ENCODE results near the gene TMEM151B.

TMEM151B gene

GRCh38 chr6:44264154-44265006, 5.9 kb upstream of the TMEM151B start:
- DNase-seq (ENCODE audit: low read depth): no peak

- peak; percentile 97 for DNase-seq (ENCODE audit: low read depth)
Observed at GRCh38 chr6:44265007-44265721, 5.1 kb upstream of the TMEM151B start, which contains the start of gene NFKBIE. Gene NFKBIE, minus strand, starts transcription at chr6:44265551. Its CDS starts 205 bp downstream, at chr6:44265346.

DNA sequence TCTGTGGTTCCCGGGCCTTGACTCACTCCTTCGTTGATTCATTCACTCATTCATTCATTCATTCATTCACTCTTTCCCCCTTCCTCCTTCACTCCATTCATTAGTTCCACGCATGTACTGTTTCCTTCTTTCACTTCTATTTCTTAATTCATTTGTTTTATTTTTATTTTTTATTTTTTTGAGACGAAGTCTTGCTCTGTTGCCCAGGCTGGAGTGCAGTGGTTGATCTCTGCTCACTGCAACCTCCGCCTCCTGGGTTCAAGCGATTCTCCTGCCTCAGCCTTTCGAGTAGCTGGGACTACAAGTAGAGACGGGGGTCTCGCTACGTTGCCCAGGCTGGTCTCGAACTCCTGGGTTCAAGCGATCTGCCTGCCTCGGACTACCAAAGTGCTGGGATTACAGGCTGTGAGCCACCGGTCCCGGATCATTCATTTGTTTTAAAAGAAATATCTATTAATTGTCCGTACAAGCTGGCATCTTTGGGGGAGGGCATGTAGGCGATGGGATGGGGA, 4.5 kb upstream of the TMEM151B start:
- no peak for DNase-seq (ENCODE audit: low read depth)

DNA sequence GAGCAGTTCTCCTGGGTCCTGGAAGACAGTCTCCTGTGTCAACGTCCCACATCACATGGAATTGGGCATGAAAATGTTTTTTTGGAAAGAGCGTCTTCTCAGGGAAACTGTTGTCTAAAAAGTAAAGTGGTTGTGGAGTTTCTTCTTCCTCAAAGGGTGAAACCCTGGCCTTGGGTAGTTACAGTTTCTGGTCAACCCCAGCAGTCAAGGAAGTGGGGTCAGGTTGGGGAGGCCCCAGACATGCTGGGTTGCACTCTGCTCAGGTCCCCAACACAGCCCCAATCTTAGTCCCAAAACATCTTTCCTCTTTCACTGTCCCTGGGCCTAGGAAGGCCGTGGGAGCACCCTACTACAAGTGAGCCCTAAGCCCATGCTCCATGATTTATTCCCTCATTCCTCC, 3.9 kb upstream of the TMEM151B start:
- no peak for DNase-seq (ENCODE audit: low read depth)

- DNase-seq (ENCODE audit: low read depth): no peak
Observed at GRCh38 chr6:44267252-44267651, 3.0 kb upstream of the TMEM151B start.

DNA sequence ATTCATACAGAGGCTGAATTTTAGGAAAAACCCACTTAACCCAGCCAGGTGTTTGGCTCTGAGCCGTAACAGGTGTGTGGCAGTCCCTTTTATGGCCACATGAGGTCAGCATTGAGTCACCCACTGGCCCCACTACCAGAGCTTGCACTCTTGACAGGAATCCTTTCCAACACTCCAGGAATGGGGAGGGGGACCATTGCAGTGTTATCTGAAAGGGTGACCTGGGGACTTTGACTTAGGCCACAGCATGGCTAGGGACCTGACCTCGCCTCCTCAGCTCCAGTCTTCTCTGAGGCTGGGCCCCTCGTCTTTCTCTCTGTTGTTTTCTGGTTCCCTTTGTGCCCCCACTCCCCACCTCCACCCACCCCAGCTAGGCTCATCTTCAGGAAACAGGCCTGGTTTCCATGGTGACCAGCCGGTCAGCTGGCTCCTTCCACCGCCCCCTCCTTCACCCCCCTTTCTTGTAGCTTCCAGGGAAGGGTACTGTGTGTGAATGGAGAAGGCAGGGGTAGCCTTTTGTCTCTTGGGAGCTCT, 2.1 kb upstream of the TMEM151B start:
- DNase-seq (ENCODE audit: low read depth): no peak

- no peak for DNase-seq (ENCODE audit: low read depth)
Observed at GRCh38 chr6:44269178-44269920, 901 bp upstream of the TMEM151B start.

GRCh38 chr6:44270526-44271405, 516 bp downstream of the TMEM151B start:
- no peak for DNase-seq (ENCODE audit: low read depth)

DNA sequence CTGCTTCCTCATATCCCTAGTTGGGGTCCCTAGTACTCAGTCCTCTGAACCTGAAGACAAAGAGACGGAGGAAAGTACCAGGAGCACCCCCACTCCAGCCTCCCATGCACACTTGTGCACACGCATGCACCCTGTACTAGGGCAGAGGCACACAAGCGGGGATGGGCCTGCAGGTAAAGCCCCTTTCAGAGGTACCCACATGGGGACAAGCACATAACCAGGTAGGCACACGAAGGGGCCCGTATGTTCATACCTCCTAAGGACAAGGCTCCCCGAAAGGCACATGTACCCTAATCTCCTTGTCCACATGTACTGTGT, 1.1 kb downstream of the TMEM151B start:
- DNase-seq (ENCODE audit: low read depth): no peak

GRCh38 chr6:44271914-44272313, 1.7 kb downstream of the TMEM151B start:
- DNase-seq (ENCODE audit: low read depth): no peak

- no peak for DNase-seq (ENCODE audit: low read depth)
Observed at GRCh38 chr6:44272529-44272928, 2.3 kb downstream of the TMEM151B start.

DNA sequence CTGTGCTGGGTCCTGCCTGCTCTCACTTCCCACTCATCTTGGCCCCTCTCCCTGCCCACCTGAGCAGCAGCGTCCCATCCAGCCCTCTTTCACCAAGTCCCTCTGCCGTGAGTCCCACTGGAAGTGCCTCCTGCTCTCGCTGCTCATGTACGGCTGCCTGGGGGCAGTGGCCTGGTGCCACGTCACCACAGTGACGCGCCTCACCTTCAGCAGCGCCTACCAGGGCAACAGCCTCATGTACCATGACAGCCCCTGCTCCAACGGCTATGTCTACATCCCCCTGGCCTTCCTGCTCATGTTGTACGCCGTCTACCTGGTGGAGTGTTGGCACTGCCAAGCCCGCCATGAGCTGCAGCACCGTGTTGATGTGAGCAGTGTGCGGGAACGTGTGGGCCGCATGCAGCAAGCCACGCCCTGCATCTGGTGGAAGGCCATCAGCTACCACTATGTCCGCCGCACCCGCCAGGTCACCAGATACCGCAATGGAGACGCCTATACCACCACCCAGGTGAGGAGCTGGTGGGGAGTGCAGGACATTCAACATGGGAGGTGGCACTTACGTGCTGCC, 2.8 kb downstream of the TMEM151B start:
- DNase-seq (ENCODE audit: low read depth): no peak

- DNase-seq (ENCODE audit: low read depth): no peak
Observed at GRCh38 chr6:44273617-44274016, 3.4 kb downstream of the TMEM151B start.

DNA sequence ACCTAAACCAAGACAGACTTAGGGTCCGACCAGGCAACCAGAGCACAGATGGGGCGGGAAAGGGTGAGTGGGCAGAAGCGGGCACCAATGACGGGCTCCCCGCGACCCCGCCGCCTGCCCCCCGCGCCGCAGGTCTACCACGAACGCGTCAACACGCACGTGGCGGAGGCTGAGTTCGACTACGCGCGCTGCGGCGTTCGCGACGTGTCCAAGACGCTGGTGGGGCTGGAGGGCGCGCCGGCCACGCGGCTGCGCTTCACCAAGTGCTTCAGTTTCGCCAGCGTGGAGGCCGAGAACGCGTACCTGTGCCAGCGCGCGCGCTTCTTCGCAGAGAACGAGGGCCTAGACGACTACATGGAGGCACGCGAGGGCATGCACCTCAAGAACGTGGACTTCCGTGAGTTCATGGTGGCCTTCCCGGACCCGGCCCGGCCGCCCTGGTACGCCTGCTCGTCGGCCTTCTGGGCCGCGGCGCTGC, 5.1 kb downstream of the TMEM151B start:
- no peak for DNase-seq (ENCODE audit: low read depth)

DNA sequence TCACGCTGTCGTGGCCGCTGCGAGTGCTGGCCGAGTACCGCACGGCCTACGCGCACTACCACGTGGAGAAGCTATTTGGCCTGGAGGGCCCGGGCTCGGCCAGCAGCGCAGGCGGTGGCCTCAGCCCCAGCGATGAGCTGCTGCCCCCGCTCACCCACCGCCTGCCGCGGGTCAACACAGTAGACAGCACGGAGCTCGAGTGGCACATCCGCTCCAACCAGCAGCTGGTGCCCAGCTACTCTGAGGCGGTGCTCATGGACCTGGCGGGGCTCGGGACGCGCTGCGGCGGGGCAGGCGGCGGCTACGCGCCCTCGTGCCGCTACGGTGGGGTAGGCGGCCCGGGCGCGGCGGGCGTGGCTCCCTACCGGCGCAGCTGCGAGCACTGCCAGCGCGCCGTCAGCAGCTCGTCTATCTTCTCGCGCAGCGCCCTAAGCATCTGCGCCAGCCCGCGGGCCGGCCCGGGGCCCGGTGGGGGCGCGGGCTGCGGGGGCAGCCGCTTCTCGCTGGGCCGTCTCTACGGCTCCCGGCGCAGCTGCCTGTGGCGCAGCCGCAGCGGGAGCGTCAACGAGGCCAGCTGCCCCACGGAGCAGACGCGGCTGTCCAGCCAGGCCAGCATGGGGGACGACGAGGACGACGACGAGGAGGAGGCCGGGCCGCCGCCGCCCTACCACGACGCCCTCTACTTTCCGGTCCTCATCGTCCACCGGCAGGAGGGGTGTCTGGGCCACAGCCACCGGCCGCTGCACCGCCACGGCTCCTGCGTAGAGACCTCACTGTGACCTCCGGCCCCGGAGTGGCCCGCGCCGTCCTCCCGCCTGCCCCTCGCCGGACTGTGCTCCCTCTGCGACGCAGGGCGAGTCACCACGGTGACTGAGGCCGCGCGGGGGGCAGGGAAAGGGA, 5.7 kb downstream of the TMEM151B start:
- no peak for DNase-seq (ENCODE audit: low read depth)

DNA sequence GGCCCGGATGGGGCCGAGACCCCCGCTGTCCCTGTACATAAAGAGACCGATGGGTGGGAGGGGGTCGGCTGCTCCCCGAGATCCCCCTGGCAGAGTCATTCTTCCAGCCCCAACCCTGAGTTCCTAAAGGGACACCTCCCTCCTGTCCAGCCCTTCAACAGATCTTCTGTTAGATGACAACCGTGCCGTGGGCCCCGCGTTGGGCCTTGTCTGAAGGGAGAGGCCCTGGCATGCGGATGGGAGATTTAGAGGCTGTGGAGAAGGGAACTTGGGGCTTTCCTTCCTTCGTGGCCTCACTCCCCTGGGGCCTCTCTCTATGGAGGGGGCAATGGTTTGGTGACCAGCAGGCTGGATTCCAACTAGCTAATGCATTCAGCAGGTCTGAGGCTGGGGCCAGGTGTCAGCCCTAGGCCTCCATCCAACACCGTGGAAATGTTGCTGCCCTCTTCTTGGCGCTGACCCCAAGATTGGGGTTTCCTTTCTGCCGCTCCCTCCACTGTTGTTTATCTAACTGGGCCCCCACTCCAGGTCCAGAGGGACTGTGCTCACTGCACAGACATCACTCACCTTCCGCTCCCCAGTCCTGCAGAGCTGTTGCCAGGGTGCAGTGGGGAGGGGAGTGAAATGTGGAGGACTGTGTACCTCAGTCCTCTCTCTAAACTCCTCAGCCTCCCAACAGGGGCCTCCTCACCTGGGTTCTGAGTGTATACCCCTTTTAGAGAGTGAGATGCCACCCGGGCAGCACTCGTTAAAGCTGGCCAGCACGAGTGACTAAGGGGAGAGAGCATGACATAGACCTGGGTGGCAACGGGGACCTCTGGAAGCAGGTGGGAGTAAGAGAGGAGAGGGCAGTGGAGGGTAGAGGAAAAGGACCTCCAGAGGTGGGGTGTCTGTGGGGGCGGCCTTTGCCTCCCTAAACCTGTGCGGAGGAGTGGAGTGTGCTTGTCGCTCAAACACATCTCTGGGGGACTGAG, 6.7 kb downstream of the TMEM151B start:
- DNase-seq (ENCODE audit: low read depth): no peak

DNA sequence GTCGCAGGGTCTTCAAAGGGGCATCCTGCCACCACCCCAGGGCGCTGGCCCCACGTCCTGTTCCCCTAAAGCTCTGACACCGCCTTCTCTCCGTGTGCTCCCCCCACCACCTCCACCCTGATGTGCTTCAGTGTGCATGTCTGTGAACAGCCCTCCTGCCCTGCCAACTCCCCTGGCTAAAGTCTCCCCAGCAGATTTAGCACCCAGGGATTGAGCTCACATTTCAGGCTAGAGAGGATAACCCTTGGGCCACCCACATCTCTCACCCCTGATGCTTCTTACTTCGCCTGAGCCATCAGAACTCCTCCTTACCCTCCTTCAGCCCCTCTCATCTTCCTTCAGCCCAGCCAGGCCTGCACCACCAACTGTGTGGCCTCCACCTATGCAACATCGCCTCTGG, 7.5 kb downstream of the TMEM151B start:
- DNase-seq (ENCODE audit: low read depth): no peak

GRCh38 chr6:44278315-44278714, 8.1 kb downstream of the TMEM151B start:
- no peak for DNase-seq (ENCODE audit: low read depth)
